ENCODE results near the gene C1QTNF9. TPM values are rescaled to one million over a fixed set of nuclear protein-coding genes. Genes with fewer than 3 reads are reported as not detected.

The C1QTNF9 gene
- total and polyA plus RNA-seq, 2 of the 8 experiments (the other 6 are each of a cell fraction or from before 2014, with no cell fraction given): not detected

DNA sequence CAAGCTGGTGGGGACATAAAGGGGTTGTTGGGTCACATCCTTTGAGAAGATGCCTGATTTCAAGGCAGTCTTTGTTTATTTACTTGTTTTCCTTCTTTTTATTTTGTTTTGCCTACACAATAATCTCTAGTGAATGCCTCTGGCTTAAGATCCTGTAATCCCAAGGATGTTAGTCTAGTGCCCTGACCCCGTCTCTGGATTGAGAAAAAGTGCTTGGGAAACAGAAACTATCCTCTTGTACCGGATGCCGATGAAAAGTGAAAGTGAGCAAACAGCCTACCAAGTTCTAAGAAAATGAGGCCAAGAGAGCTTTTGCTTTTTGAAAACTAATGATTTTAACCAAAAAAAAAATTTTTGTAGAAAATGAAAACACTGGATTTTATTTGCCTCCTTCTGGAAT is 42.1 kb upstream of the C1QTNF9 start (continued):
- TF ChIP-seq RBBP5 (IDR thresholded peaks at IDR 0.05; ENCODE audit: borderline replicate concordance, low read depth, low read length) (no peak), RFX5 (IDR thresholded peaks at IDR 0.05; ENCODE audit: borderline replicate concordance, low read depth, low read length) (no peak), BRCA1 (IDR thresholded peaks at IDR 0.05; ENCODE audit: low read depth, low read length) (no peak)
